ENCODE measurements around the gene HMGB4. TPM values are rescaled to one million over a fixed set of nuclear protein-coding genes. Genes with fewer than 3 reads are reported as not detected.

Gene HMGB4
- total RNA-seq, 4 donors from 2014 or later: not detected

GRCh38 chr1:33846861-33847260 lies 17.0 kb upstream of the HMGB4 start:
- Histone ChIP-seq H3K9me3 (no peaks in the 10 kb centered on the region), H3K4me3 (no peak overlapping the region), H3K27me3 (peaks cover 3% of the 10 kb centered on the region), H3K4me1 (no peaks in the 10 kb centered on the region), H3K36me3 (no peaks in the 10 kb centered on the region), H3K27ac (no peak overlapping the region)
- TF ChIP-seq POLR2A (IDR thresholded peaks at IDR 0.05) (no peak), EP300 (IDR thresholded peaks at IDR 0.05; ENCODE audit: low read depth) (no peak), POLR2AphosphoS5 (IDR thresholded peaks at IDR 0.05) (no peak), CTCF (IDR thresholded peaks at IDR 0.05) (no peak)
- in situ Hi-C loops (cut with MboI; ENCODE audit: low pct_ligation_motif_present in 1 of 4, low pct_unique_long_range_greater_than_20kb in 1 of 4, low sequenced_read_pairs in 3 of 4) (no loop called here), intact Hi-C loops (cut with DNase I; ENCODE audit: low total_unique reads) (no loop called here)
- 87% methylated on average over 2 of the region's 8 CpGs; no CpG with 5 or more reads in 1 of the 2 donors for WGBS, 2 donors (ENCODE audit: low coverage in 1 of 2)
- no peak for DNase-seq

- no peak for TF ChIP-seq EP300 (IDR thresholded peaks at IDR 0.05; ENCODE audit: low read depth)
- TF ChIP-seq POLR2A (IDR thresholded peaks at IDR 0.05): no peak
- no peak for TF ChIP-seq CTCF (IDR thresholded peaks at IDR 0.05)
- no peak for TF ChIP-seq POLR2AphosphoS5 (IDR thresholded peaks at IDR 0.05)
- intact Hi-C loops (cut with DNase I; ENCODE audit: low total_unique reads): no loop called here
- Histone ChIP-seq H3K27me3 (peaks cover 3% of the 10 kb centered on the region), H3K4me3 (no peak overlapping the region), H3K4me1 (no peaks in the 10 kb centered on the region), H3K9me3 (no peaks in the 10 kb centered on the region), H3K36me3 (no peaks in the 10 kb centered on the region), H3K27ac (no peak overlapping the region)
- 48 to 52% methylated on average over 3 to 4 of the region's 4 CpGs for WGBS, 2 donors (ENCODE audit: low coverage in 1 of 2)
- in situ Hi-C loops (cut with MboI; ENCODE audit: low pct_ligation_motif_present in 1 of 4, low pct_unique_long_range_greater_than_20kb in 1 of 4, low sequenced_read_pairs in 3 of 4): no loop called here
- DNase-seq: no peak
Observed at GRCh38 chr1:33848205-33848937, 15.5 kb upstream of the HMGB4 start.

GRCh38 chr1:33849211-33849610 lies 14.7 kb upstream of the HMGB4 start:
- no peaks in the 10 kb centered on the region for H3K9me3 ChIP-seq
- TF ChIP-seq EP300 (IDR thresholded peaks at IDR 0.05; ENCODE audit: low read depth) (no peak), POLR2AphosphoS5 (IDR thresholded peaks at IDR 0.05) (no peak), CTCF (IDR thresholded peaks at IDR 0.05) (no peak), POLR2A (IDR thresholded peaks at IDR 0.05) (no peak)
- DNase-seq: no peak
- in situ Hi-C loops (cut with MboI; ENCODE audit: low pct_ligation_motif_present in 1 of 4, low pct_unique_long_range_greater_than_20kb in 1 of 4, low sequenced_read_pairs in 3 of 4): no loop called here
- no peak overlapping the region for H3K27ac ChIP-seq
- no peaks in the 10 kb centered on the region for H3K4me1 ChIP-seq
- WGBS, 2 donors (ENCODE audit: low coverage in 1 of 2): 55% methylated on average over 1 of the region's 1 CpG; no CpG with 5 or more reads in 1 of the 2 donors
- H3K36me3 ChIP-seq: no peaks in the 10 kb centered on the region
- H3K4me3 ChIP-seq: no peak overlapping the region
- peaks cover 3% of the 10 kb centered on the region for H3K27me3 ChIP-seq
- intact Hi-C loops (cut with DNase I; ENCODE audit: low total_unique reads): no loop called here

GRCh38 chr1:33850481-33850880 lies 13.4 kb upstream of the HMGB4 start:
- Histone ChIP-seq H3K4me3 (no peak overlapping the region), H3K27ac (no peak overlapping the region), H3K4me1 (no peaks in the 10 kb centered on the region), H3K27me3 (peaks cover 3% of the 10 kb centered on the region), H3K36me3 (no peaks in the 10 kb centered on the region), H3K9me3 (no peaks in the 10 kb centered on the region)
- WGBS, 2 donors (ENCODE audit: low coverage in 1 of 2): 71 to 92% methylated on average over 1 of the region's 1 CpG
- in situ Hi-C loops (cut with MboI; ENCODE audit: low pct_ligation_motif_present in 1 of 4, low pct_unique_long_range_greater_than_20kb in 1 of 4, low sequenced_read_pairs in 3 of 4) (no loop called here), intact Hi-C loops (cut with DNase I; ENCODE audit: low total_unique reads) (no loop called here)
- TF ChIP-seq CTCF (IDR thresholded peaks at IDR 0.05): no peak
- no peak for TF ChIP-seq POLR2AphosphoS5 (IDR thresholded peaks at IDR 0.05)
- TF ChIP-seq POLR2A (IDR thresholded peaks at IDR 0.05): no peak
- no peak for TF ChIP-seq EP300 (IDR thresholded peaks at IDR 0.05; ENCODE audit: low read depth)
- no peak for DNase-seq
